Measurements from ENCODE around the gene MRPL33.

DNA sequence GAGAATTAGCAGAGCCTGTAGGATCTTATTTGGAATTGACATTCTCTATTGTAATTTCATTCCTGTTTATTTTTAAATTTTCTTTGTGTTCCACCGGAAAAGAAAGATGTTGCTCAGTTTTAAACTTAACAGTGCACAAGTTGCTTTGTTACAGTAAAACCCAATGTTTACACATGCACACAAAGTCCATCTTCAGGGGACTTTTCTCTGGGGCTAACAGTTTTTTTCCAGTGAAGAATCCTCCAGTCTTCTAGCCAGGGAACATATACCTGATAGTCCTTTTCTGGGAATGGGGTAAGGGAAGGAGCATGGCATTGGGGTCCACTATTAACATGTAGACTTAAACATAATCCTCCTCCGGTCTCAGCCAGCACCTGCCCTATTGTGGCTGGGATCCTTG lies 25.2 kb upstream of the MRPL33 start:
- TF ChIP-seq, protein P1, sequence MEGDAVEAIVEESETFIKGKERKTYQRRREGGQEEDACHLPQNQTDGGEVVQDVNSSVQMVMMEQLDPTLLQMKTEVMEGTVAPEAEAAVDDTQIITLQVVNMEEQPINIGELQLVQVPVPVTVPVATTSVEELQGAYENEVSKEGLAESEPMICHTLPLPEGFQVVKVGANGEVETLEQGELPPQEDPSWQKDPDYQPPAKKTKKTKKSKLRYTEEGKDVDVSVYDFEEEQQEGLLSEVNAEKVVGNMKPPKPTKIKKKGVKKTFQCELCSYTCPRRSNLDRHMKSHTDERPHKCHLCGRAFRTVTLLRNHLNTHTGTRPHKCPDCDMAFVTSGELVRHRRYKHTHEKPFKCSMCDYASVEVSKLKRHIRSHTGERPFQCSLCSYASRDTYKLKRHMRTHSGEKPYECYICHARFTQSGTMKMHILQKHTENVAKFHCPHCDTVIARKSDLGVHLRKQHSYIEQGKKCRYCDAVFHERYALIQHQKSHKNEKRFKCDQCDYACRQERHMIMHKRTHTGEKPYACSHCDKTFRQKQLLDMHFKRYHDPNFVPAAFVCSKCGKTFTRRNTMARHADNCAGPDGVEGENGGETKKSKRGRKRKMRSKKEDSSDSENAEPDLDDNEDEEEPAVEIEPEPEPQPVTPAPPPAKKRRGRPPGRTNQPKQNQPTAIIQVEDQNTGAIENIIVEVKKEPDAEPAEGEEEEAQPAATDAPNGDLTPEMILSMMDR (IDR thresholded peaks at IDR 0.05): no peak
- TF ChIP-seq POLR2AphosphoS5 (IDR thresholded peaks at IDR 0.05; ENCODE audit: low read depth, low read length) (no peak), RAD21 (IDR thresholded peaks at IDR 0.05; ENCODE audit: low read length) (no peak), EP300 (IDR thresholded peaks at IDR 0.05; ENCODE audit: borderline replicate concordance in 1 of 2, low read depth in 1 of 2, low read length in 1 of 2) (no peak), SIN3A (IDR thresholded peaks at IDR 0.05; ENCODE audit: borderline replicate concordance, low read depth, low read length) (no peak)
- TF ChIP-seq, protein P2, sequence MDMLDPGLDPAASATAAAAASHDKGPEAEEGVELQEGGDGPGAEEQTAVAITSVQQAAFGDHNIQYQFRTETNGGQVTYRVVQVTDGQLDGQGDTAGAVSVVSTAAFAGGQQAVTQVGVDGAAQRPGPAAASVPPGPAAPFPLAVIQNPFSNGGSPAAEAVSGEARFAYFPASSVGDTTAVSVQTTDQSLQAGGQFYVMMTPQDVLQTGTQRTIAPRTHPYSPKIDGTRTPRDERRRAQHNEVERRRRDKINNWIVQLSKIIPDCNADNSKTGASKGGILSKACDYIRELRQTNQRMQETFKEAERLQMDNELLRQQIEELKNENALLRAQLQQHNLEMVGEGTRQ (IDR thresholded peaks at IDR 0.05; ENCODE audit: borderline replicate concordance, low read depth, low read length): no peak

Data from SK-N-SH (cell line).